IPS-18c (cell line): ENCODE measurements around the gene MDK.

ENCODE experiments used
- H3K4me3 ChIP-seq: 2 replicates; pipeline ENCODE4 v1.7.0; 2013; ENCODE audit warnings: low read depth, mild to moderate bottlenecking, low read length, moderate library complexity; ENCODE audit not compliant: insufficient read depth
- H3K9me3 ChIP-seq: one replicate; pipeline ENCODE4 v1.6.1; 2013; ENCODE audit warnings: mild to moderate bottlenecking, low read length, moderate library complexity; ENCODE audit not compliant: control insufficient read depth, insufficient read depth

The MDK gene

GRCh38 chr11:46345881-46346484 lies 35.5 kb upstream of the MDK start:
- no peak overlapping the region for H3K4me3 ChIP-seq

GRCh38 chr11:46346886-46347636 lies 34.4 kb upstream of the MDK start, which contains the start of gene DGKZ:
Gene DGKZ (plus strand): TSS chr11:46347463. CDS start chr11:46347660, 197 bp downstream.
- peak within 1 kb of the TSS; percentile 71 for H3K4me3 ChIP-seq

More at GRCh38 chr11:46345881-46346484, 35.5 kb upstream of the MDK start:
- peaks cover 2% of the 10 kb centered on the region for H3K9me3 ChIP-seq

GRCh38 chr11:46347637-46348311 lies 33.7 kb upstream of the MDK start:
- H3K4me3 ChIP-seq: peak overlapping the region; percentile 71
- H3K9me3 ChIP-seq: peaks cover 2% of the 10 kb centered on the region

More at GRCh38 chr11:46346886-46347636, 34.4 kb upstream of the MDK start, which contains the start of gene DGKZ:
- peaks cover 2% of the 10 kb centered on the region for H3K9me3 ChIP-seq

GRCh38 chr11:46348566-46349401 lies 32.7 kb upstream of the MDK start:
- H3K9me3 ChIP-seq: peaks cover 2% of the 10 kb centered on the region
- peak overlapping the region; percentile 71 for H3K4me3 ChIP-seq

GRCh38 chr11:46350695-46351094 lies 30.8 kb upstream of the MDK start:
- Histone ChIP-seq H3K9me3 (peaks cover 2% of the 10 kb centered on the region), H3K4me3 (no peak overlapping the region)

GRCh38 chr11:46351148-46351547 lies 30.3 kb upstream of the MDK start:
- no peak overlapping the region for H3K4me3 ChIP-seq
- H3K9me3 ChIP-seq: peaks cover 2% of the 10 kb centered on the region

- H3K4me3 ChIP-seq: no peak overlapping the region
- H3K9me3 ChIP-seq: peaks cover 2% of the 10 kb centered on the region
Measured at GRCh38 chr11:46351606-46352005, 29.9 kb upstream of the MDK start.

- Histone ChIP-seq H3K9me3 (peaks cover 2% of the 10 kb centered on the region), H3K4me3 (no peak overlapping the region)
Measured at GRCh38 chr11:46352063-46352841, 29.2 kb upstream of the MDK start.

- H3K9me3 ChIP-seq: no peaks in the 10 kb centered on the region
- no peak overlapping the region for H3K4me3 ChIP-seq
Measured at GRCh38 chr11:46353698-46354097, 27.8 kb upstream of the MDK start.

GRCh38 chr11:46356924-46357482 lies 24.5 kb upstream of the MDK start:
- Histone ChIP-seq H3K9me3 (no peaks in the 10 kb centered on the region), H3K4me3 (no peak overlapping the region)

- Histone ChIP-seq H3K9me3 (no peaks in the 10 kb centered on the region), H3K4me3 (no peak overlapping the region)
Measured at GRCh38 chr11:46357483-46357936, 24.0 kb upstream of the MDK start.

GRCh38 chr11:46359953-46360352 lies 21.5 kb upstream of the MDK start:
- Histone ChIP-seq H3K9me3 (no peaks in the 10 kb centered on the region), H3K4me3 (no peak overlapping the region)

GRCh38 chr11:46360878-46361277 lies 20.6 kb upstream of the MDK start:
- Histone ChIP-seq H3K4me3 (no peak overlapping the region), H3K9me3 (no peaks in the 10 kb centered on the region)

GRCh38 chr11:46361283-46362155 lies 19.9 kb upstream of the MDK start:
- no peak overlapping the region for H3K4me3 ChIP-seq

More at GRCh38 chr11:46361283-46362155, 19.9 kb upstream of the MDK start:
- H3K9me3 ChIP-seq: no peaks in the 10 kb centered on the region
